HepG2 (cell line): ENCODE results near the gene CR1L. TPM values are rescaled to one million over a fixed set of nuclear protein-coding genes. Genes with fewer than 3 reads are reported as not detected.

Experiments
- ATF7 ChIP-seq, 2 experiments: fragments of 450-650 bp in 1 of 2; sonication (generic) in 1 of 2; formaldehyde crosslinking in 1 of 2; IDR thresholded peaks; 2 replicates each; pipeline versions ENCODE4 v1.4.0 to v1.6.1; 2016 to 2020; ENCODE audit warnings: antibody characterized with exemption in 1 of 2, mild to moderate bottlenecking in 1 of 2, missing genetic modification reagents in 1 of 2
- BRCA1 ChIP-seq: sonication (generic); formaldehyde crosslinking; IDR thresholded peaks from 2 replicates; pipeline ENCODE4 v1.4.0; 2020; ENCODE audit warnings: missing genetic modification reagents
- ELF1 ChIP-seq: sonication (generic); formaldehyde crosslinking; IDR thresholded peaks from 2 replicates; pipeline ENCODE4 v1.4.0; 2020; ENCODE audit warnings: missing genetic modification reagents
- FOXJ3 ChIP-seq: sonication (generic); formaldehyde crosslinking; IDR thresholded peaks from 2 replicates; pipeline ENCODE4 v1.4.0; 2020; ENCODE audit warnings: missing genetic modification reagents, mild to moderate bottlenecking, borderline replicate concordance
- GFI1 ChIP-seq: sonication (generic); formaldehyde crosslinking; IDR thresholded peaks from 2 replicates; pipeline ENCODE4 v1.5.0; 2020; ENCODE audit warnings: missing genetic modification reagents, mild to moderate bottlenecking, borderline replicate concordance
- MATR3 ChIP-seq: sonication (generic); formaldehyde crosslinking; IDR thresholded peaks from 2 replicates; pipeline ENCODE4 v1.4.0; 2020; ENCODE audit warnings: missing genetic modification reagents
- MED1 ChIP-seq: sonication (generic); formaldehyde crosslinking; IDR thresholded peaks from 2 replicates; pipeline ENCODE4 v1.4.0; 2020; ENCODE audit warnings: missing genetic modification reagents
- MXI1 ChIP-seq: IDR thresholded peaks from 3 replicates; pipeline ENCODE4 v1.6.1; 2012; ENCODE audit warnings: low read depth, low read length, inconsistent platforms, borderline replicate concordance
- MZF1 ChIP-seq: sonication (generic); formaldehyde crosslinking; IDR thresholded peaks from 2 replicates; pipeline ENCODE4 v1.8.1; 2023; ENCODE audit warnings: mild to moderate bottlenecking, missing genetic modification reagents, borderline replicate concordance
- NBN ChIP-seq: fragments of 450-650 bp; conservative IDR thresholded peaks from 2 replicates; pipeline ENCODE4 v1.6.1; 2017
- NFKBIZ ChIP-seq: IDR thresholded peaks from 2 replicates; pipeline ENCODE4 v1.6.1; 2018; ENCODE audit warnings: missing genetic modification reagents, missing compliant biosample characterization
- PRPF4 ChIP-seq: fragments of 200-400 bp; formaldehyde crosslinking; IDR thresholded peaks from 2 replicates; pipeline ENCODE4 v1.6.1; 2016; ENCODE audit warnings: low read length, low read depth; ENCODE audit not compliant: poor library complexity, severe bottlenecking
- RBFOX2 ChIP-seq: fragments of 200-400 bp; formaldehyde crosslinking; IDR thresholded peaks from 2 replicates; pipeline ENCODE4 v1.6.1; 2017; ENCODE audit warnings: low read depth, mild to moderate bottlenecking, low read length
- RBM22 ChIP-seq: fragments of 200-400 bp; formaldehyde crosslinking; optimal IDR thresholded peaks from 2 replicates; pipeline ENCODE3; 2017; ENCODE audit warnings: mild to moderate bottlenecking, low read length, moderate library complexity
- SALL2 ChIP-seq: sonication (generic); formaldehyde crosslinking; IDR thresholded peaks from 2 replicates; pipeline ENCODE4 v1.8.1; 2023; ENCODE audit warnings: mild to moderate bottlenecking, missing genetic modification reagents, inconsistent platforms
- TAF1 ChIP-seq: sonication (generic); formaldehyde crosslinking; IDR thresholded peaks from 2 replicates; pipeline ENCODE4 v1.4.0; 2020; ENCODE audit warnings: missing genetic modification reagents
- THAP7 ChIP-seq: sonication (generic); formaldehyde crosslinking; IDR thresholded peaks from 2 replicates; pipeline ENCODE4 v1.8.1; 2023; ENCODE audit warnings: mild to moderate bottlenecking, missing genetic modification reagents
- TRAFD1 ChIP-seq: sonication (generic); formaldehyde crosslinking; IDR thresholded peaks from 2 replicates; pipeline ENCODE4 v1.5.1; 2020; ENCODE audit warnings: missing genetic modification reagents, mild to moderate bottlenecking, borderline replicate concordance
- TSC22D2 ChIP-seq: sonication (generic); formaldehyde crosslinking; IDR thresholded peaks from 2 replicates; pipeline ENCODE4 v1.5.1; 2020; ENCODE audit warnings: missing genetic modification reagents, mild to moderate bottlenecking, borderline replicate concordance
- ZBTB21 ChIP-seq: sonication (generic); formaldehyde crosslinking; IDR thresholded peaks from 2 replicates; pipeline ENCODE4 v1.4.0; 2020; ENCODE audit warnings: missing genetic modification reagents
- ZC3H4 ChIP-seq: sonication (generic); formaldehyde crosslinking; IDR thresholded peaks from 2 replicates; pipeline ENCODE4 v1.4.0; 2020; ENCODE audit warnings: missing genetic modification reagents, borderline replicate concordance
- ZFY ChIP-seq: sonication (generic); formaldehyde crosslinking; IDR thresholded peaks from 2 replicates; pipeline ENCODE4 v1.4.0; 2020; ENCODE audit warnings: missing genetic modification reagents
- ZNF207 ChIP-seq: fragments of 450-650 bp; IDR thresholded peaks from 2 replicates; pipeline ENCODE4 v1.6.1; 2016; ENCODE audit warnings: antibody characterized with exemption, borderline replicate concordance
- ZNF235 ChIP-seq: sonication (generic); formaldehyde crosslinking; IDR thresholded peaks from 2 replicates; pipeline ENCODE4 v1.8.1; 2023; ENCODE audit warnings: mild to moderate bottlenecking, missing genetic modification reagents, borderline replicate concordance
- ZNF251 ChIP-seq: sonication (generic); formaldehyde crosslinking; IDR thresholded peaks from 2 replicates; pipeline ENCODE4 v1.9.0; 2021; ENCODE audit warnings: mild to moderate bottlenecking, missing genetic modification reagents
- ZNF296 ChIP-seq: sonication (generic); formaldehyde crosslinking; conservative IDR thresholded peaks from 2 replicates; pipeline ENCODE4 v1.5.0; 2020; ENCODE audit warnings: mild to moderate bottlenecking, missing genetic modification reagents
- ZNF337 ChIP-seq: sonication (generic); formaldehyde crosslinking; IDR thresholded peaks from 2 replicates; pipeline ENCODE4 v1.5.1; 2020; ENCODE audit warnings: missing genetic modification reagents, low read depth, mild to moderate bottlenecking, borderline replicate concordance
- ZNF382 ChIP-seq: sonication (generic); formaldehyde crosslinking; IDR thresholded peaks from 2 replicates; pipeline ENCODE4 v1.5.0; 2020; ENCODE audit warnings: missing genetic modification reagents, mild to moderate bottlenecking, borderline replicate concordance
- ZNF383 ChIP-seq: sonication (generic); formaldehyde crosslinking; IDR thresholded peaks from 2 replicates; pipeline ENCODE4 v1.4.0; 2020; ENCODE audit warnings: missing genetic modification reagents, mild to moderate bottlenecking, borderline replicate concordance
- ZNF556 ChIP-seq: sonication (generic); formaldehyde crosslinking; IDR thresholded peaks from 2 replicates; pipeline ENCODE4 v1.4.0; 2020; ENCODE audit warnings: mild to moderate bottlenecking, missing genetic modification reagents, borderline replicate concordance
- ZNF766 ChIP-seq: sonication (generic); formaldehyde crosslinking; IDR thresholded peaks from 2 replicates; pipeline ENCODE4 v1.5.0; 2020; ENCODE audit warnings: missing genetic modification reagents, borderline replicate concordance
- polyA plus RNA-seq, 8 experiments: library from polyadenylated mRNA; depleted of rRNA in 3 of 8; stranded (reverse) in 7 of 8; unstranded in 1 of 8; fragments of >200 nt; fragmentation: Illumina TruSeq in 4 of 8; extraction: Trizol in 4 of 8; gene quantifications; 2 replicates each; pipeline versions ENCODE4 v1.2.1 to v1.2.3, GENCODE V29; 2011 to 2016; ENCODE audit warnings: low read depth in 4 of 8, missing spikeins in 1 of 8, mixed read lengths in 1 of 8; ENCODE audit not compliant: insufficient read depth in 1 of 8
- total RNA-seq, 5 experiments: library from RNA; depleted of rRNA; stranded (reverse); fragments of >200 nt; fragmentation: Illumina TruSeq; extraction: Trizol; gene quantifications; 2 replicates each; pipeline ENCODE4 v1.2.3, GENCODE V29; 2016; ENCODE audit warnings: low read depth in 1 of 5

CR1L gene
- total and polyA plus RNA-seq, 2 of the 13 experiments (the other 11 are each of a cell fraction or from before 2014, with no cell fraction given) = not detected

GRCh38 chr1:207751790-207752455 is 107.0 kb downstream of the CR1L start, which contains the start of gene CD46 (continued):
- no peak for TF ChIP-seq ZNF235
- TF ChIP-seq MXI1 = peak; percentile 54; the same call in 1 of the 3 replicates
- TF ChIP-seq FOXJ3 (CRISPR knock-in tag) = no peak
- TF ChIP-seq ZC3H4 (CRISPR knock-in tag) = 0 out of 2 replicates have a peak, but pooled peaks have one; percentile 17
- TF ChIP-seq ATF7 (IDR thresholded peaks at IDR 0.05) = no peak
- no peak for TF ChIP-seq ATF7 (CRISPR knock-in tag; IDR thresholded peaks at IDR 0.05)
- no peak for TF ChIP-seq NFKBIZ (CRISPR knock-in tag)
- TF ChIP-seq ZNF337 (CRISPR knock-in tag) = peak; percentile 80; the same call in 1 of the 2 replicates
- no peak for TF ChIP-seq ZNF556 (CRISPR knock-in tag)
- no peak for TF ChIP-seq TSC22D2 (CRISPR knock-in tag)
- peak; percentile 96 for TF ChIP-seq RBFOX2
- TF ChIP-seq ZNF383 (CRISPR knock-in tag) = no peak
- TF ChIP-seq NBN = no peak
- no peak for TF ChIP-seq ZNF296 (CRISPR knock-in tag)
- TF ChIP-seq SALL2 (CRISPR knock-in tag) = peak; percentile 44; the same call in 1 of the 2 replicates
- TF ChIP-seq ZNF382 (CRISPR knock-in tag) = no peak
- no peak for TF ChIP-seq ZNF766 (CRISPR knock-in tag)
- peak; percentile 64 for TF ChIP-seq BRCA1 (CRISPR knock-in tag)
- TF ChIP-seq TAF1 (CRISPR knock-in tag) = peak; percentile 84
- TF ChIP-seq RBM22 = no peak
- no peak for TF ChIP-seq ZNF251 (CRISPR knock-in tag)
- TF ChIP-seq ZNF207 = no peak
- no peak for TF ChIP-seq MZF1
- TF ChIP-seq PRPF4 = no peak
- TF ChIP-seq ELF1 (CRISPR knock-in tag) = peak; percentile 86
- TF ChIP-seq ZBTB21 (CRISPR knock-in tag) = no peak
- peak; percentile 92 for TF ChIP-seq ZFY (CRISPR knock-in tag)
- no peak; the same call in 1 of the 2 replicates for TF ChIP-seq GFI1 (CRISPR knock-in tag)
- TF ChIP-seq MED1 (CRISPR knock-in tag) = peak; percentile 20; the same call in 1 of the 2 replicates
- TF ChIP-seq MATR3 = no peak
- TF ChIP-seq TRAFD1 = no peak
- no peak for TF ChIP-seq THAP7
